ENCODE measurements around the gene SLC8A3.

DNA sequence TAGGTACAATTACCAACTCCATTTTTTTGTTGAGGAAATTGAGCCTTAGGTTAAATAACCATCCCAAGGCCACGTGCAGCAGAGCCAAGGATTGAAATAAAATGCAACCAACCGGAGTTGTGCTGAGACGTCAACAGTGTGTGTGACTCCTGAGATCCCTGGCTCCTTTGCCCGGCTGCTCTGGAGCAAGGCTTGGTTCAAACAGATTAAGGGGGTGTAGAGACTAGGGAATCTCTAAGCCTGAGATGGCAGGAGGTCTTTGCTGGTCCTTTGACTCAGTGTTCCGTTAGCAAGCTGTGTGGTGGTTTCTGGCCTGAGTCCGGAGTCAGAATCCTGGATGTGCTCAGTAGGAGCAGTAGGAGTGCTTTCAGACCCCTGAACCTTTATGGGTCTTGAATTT lies 1.4 kb upstream of the SLC8A3 start:
- no peak for TF ChIP-seq POLR2A (IDR thresholded peaks at IDR 0.05; ENCODE audit: low read length)
- no peak for TF ChIP-seq EP300 (IDR thresholded peaks at IDR 0.05)
- TF ChIP-seq, protein P1, sequence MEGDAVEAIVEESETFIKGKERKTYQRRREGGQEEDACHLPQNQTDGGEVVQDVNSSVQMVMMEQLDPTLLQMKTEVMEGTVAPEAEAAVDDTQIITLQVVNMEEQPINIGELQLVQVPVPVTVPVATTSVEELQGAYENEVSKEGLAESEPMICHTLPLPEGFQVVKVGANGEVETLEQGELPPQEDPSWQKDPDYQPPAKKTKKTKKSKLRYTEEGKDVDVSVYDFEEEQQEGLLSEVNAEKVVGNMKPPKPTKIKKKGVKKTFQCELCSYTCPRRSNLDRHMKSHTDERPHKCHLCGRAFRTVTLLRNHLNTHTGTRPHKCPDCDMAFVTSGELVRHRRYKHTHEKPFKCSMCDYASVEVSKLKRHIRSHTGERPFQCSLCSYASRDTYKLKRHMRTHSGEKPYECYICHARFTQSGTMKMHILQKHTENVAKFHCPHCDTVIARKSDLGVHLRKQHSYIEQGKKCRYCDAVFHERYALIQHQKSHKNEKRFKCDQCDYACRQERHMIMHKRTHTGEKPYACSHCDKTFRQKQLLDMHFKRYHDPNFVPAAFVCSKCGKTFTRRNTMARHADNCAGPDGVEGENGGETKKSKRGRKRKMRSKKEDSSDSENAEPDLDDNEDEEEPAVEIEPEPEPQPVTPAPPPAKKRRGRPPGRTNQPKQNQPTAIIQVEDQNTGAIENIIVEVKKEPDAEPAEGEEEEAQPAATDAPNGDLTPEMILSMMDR (IDR thresholded peaks at IDR 0.05): no peak
- no peak for TF ChIP-seq MYC (IDR thresholded peaks at IDR 0.05; ENCODE audit: borderline replicate concordance, low read length)
- no peak for TF ChIP-seq CHD2 (IDR thresholded peaks at IDR 0.05; ENCODE audit: low read length, partially characterized antibody)
- TF ChIP-seq HDAC2 (IDR thresholded peaks at IDR 0.05): no peak
- no peak for TF ChIP-seq RNF2 (IDR thresholded peaks at IDR 0.05; ENCODE audit: borderline replicate concordance, low read depth)
- TF ChIP-seq, protein P2, sequence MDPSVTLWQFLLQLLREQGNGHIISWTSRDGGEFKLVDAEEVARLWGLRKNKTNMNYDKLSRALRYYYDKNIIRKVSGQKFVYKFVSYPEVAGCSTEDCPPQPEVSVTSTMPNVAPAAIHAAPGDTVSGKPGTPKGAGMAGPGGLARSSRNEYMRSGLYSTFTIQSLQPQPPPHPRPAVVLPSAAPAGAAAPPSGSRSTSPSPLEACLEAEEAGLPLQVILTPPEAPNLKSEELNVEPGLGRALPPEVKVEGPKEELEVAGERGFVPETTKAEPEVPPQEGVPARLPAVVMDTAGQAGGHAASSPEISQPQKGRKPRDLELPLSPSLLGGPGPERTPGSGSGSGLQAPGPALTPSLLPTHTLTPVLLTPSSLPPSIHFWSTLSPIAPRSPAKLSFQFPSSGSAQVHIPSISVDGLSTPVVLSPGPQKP (IDR thresholded peaks at IDR 0.05; ENCODE audit: low read depth, low read length): no peak
- no peak for TF ChIP-seq CEBPB (IDR thresholded peaks at IDR 0.05)
- TF ChIP-seq EHMT2 (IDR thresholded peaks at IDR 0.05; ENCODE audit: low read depth): no peak
- TF ChIP-seq, protein P3, sequence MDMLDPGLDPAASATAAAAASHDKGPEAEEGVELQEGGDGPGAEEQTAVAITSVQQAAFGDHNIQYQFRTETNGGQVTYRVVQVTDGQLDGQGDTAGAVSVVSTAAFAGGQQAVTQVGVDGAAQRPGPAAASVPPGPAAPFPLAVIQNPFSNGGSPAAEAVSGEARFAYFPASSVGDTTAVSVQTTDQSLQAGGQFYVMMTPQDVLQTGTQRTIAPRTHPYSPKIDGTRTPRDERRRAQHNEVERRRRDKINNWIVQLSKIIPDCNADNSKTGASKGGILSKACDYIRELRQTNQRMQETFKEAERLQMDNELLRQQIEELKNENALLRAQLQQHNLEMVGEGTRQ (IDR thresholded peaks at IDR 0.05): no peak
- no peak for TF ChIP-seq POLR2AphosphoS2 (conservative IDR thresholded peaks at IDR 0.05; ENCODE audit: low read length)
- TF ChIP-seq SREBF2 (IDR thresholded peaks at IDR 0.05): no peak
- no peak for TF ChIP-seq SMC3 (IDR thresholded peaks at IDR 0.05)
